ENCODE data around the gene MIOX. TPM values are rescaled to one million over a fixed set of nuclear protein-coding genes. Genes with fewer than 3 reads are reported as not detected.
A peak's percentile ranks its signal among the peaks of the same experiment; 100 is the strongest.
"Not testable (repeated sequence)": the region's sequence is repeated elsewhere in the genome, so short reads cannot be mapped to it uniquely, and the experiment has no call there.

MIOX gene
- total RNA-seq, 1 donor from 2014 or later: 0.99 TPM

DNA sequence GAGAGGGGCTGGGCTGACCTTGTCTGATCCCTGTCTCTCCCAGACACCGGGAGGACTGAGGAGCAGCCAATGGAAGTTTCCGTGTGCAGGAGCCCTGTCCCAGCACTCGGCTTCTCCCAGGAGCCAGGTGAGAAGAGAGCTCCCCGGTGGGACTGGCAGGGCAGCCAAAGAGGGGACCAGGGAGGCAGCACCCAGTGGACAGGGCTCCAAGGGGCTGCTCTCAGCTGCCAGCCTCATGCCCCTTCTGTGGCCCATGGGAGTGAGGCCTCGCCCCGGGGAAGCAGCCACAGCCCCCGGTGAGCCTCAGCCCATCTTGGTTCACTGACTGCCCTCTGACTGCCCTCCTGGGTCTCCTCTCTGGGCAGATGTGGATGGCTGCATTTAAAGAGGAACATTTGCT, 31.9 kb downstream of the MIOX start:
- Mint-ChIP-seq H3K4me3 (ENCODE audit: unreplicated experiment) (no peak overlapping the region), H3K36me3 (ENCODE audit: low read depth) (peaks cover 8% of the 10 kb centered on the region), H3K4me1 (ENCODE audit: low read depth) (peaks cover 8% of the 10 kb centered on the region), H3K27ac (ENCODE audit: unreplicated experiment) (no peak overlapping the region), H3K27me3 (ENCODE audit: low read depth) (no peaks in the 10 kb centered on the region), H3K9me3 (ENCODE audit: low read depth) (no peaks in the 10 kb centered on the region)
- no peak for TF ChIP-seq CTCF (IDR thresholded peaks at IDR 0.05)
- no peak for DNase-seq (ENCODE audit: low spot score)

GRCh38 chr22:50519151-50519550, 32.5 kb downstream of the MIOX start:
- H3K27ac Mint-ChIP-seq (ENCODE audit: unreplicated experiment): no peak overlapping the region
- H3K4me3 Mint-ChIP-seq (ENCODE audit: unreplicated experiment): no peak overlapping the region
- H3K4me1 Mint-ChIP-seq (ENCODE audit: low read depth): peaks cover 12% of the 10 kb centered on the region
- no peak for TF ChIP-seq CTCF (IDR thresholded peaks at IDR 0.05)
- no peaks in the 10 kb centered on the region for H3K9me3 Mint-ChIP-seq (ENCODE audit: low read depth)
- H3K36me3 Mint-ChIP-seq (ENCODE audit: low read depth): peaks cover 8% of the 10 kb centered on the region
- no peak for DNase-seq (ENCODE audit: low spot score)
- no peaks in the 10 kb centered on the region for H3K27me3 Mint-ChIP-seq (ENCODE audit: low read depth)

DNA sequence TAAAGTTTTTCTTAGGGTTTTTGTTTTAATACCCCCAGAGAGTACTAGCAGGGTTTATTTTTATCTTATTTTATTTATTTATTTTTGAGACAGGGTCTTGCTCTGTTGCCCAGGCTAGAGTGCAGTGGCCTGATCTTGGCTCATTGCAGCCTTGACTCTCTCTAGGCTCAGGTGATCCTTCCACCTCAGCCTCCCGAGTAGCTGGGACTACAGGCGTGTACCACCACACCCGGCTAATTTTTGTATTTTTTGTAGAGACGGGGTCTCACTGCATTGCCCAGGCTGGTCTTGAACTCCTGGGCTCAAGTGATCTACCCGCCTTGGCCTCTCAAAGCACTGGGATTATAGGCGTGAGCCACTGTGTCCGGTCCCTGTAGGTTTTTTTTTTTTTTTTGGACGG, 33.5 kb downstream of the MIOX start:
- peaks cover 20% of the 10 kb centered on the region for H3K4me1 Mint-ChIP-seq (ENCODE audit: low read depth)
- DNase-seq (ENCODE audit: low spot score); H3K9me3 Mint-ChIP-seq (ENCODE audit: low read depth); H3K27me3 Mint-ChIP-seq (ENCODE audit: low read depth); H3K4me3 Mint-ChIP-seq (ENCODE audit: unreplicated experiment); H3K27ac Mint-ChIP-seq (ENCODE audit: unreplicated experiment): not testable (repeated sequence)
- peaks cover 11% of the 10 kb centered on the region for H3K36me3 Mint-ChIP-seq (ENCODE audit: low read depth)

GRCh38 chr22:50520826-50521453, 34.3 kb downstream of the MIOX start:
- no peaks in the 10 kb centered on the region for H3K9me3 Mint-ChIP-seq (ENCODE audit: low read depth)
- peaks cover 9% of the 10 kb centered on the region for H3K36me3 Mint-ChIP-seq (ENCODE audit: low read depth)
- no peak for TF ChIP-seq CTCF (IDR thresholded peaks at IDR 0.05)
- no peaks in the 10 kb centered on the region for H3K27me3 Mint-ChIP-seq (ENCODE audit: low read depth)
- peaks cover 20% of the 10 kb centered on the region for H3K4me1 Mint-ChIP-seq (ENCODE audit: low read depth)
- no peak overlapping the region for H3K27ac Mint-ChIP-seq (ENCODE audit: unreplicated experiment)
- no peak overlapping the region for H3K4me3 Mint-ChIP-seq (ENCODE audit: unreplicated experiment)
- no peak for DNase-seq (ENCODE audit: low spot score)

DNA sequence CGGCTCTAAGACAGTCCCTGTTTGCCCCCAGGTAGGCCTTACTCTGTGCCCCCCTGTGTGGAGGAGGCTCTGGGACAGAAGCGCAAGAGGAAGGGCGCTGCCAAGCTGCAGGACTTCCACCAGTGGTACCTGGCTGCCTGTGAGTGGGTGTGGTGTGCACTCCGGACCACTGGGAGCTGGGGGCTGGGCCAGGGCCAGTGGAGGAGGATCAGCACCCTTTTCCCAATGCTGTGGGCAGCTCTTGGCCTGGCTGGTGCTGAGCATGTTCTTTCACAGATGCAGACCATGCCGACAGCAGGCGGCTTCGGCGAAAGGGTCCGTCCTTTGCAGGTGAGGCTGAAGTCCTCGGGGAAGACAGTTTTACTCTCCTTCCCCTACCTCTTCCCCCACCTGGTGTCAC, 35.1 kb downstream of the MIOX start:
- no peak overlapping the region for H3K27ac Mint-ChIP-seq (ENCODE audit: unreplicated experiment)
- H3K9me3 Mint-ChIP-seq (ENCODE audit: low read depth): no peaks in the 10 kb centered on the region
- peaks cover 22% of the 10 kb centered on the region for H3K4me1 Mint-ChIP-seq (ENCODE audit: low read depth)
- peaks cover 9% of the 10 kb centered on the region for H3K36me3 Mint-ChIP-seq (ENCODE audit: low read depth)
- peak; percentile 79 for DNase-seq (ENCODE audit: low spot score)
- no peak for TF ChIP-seq CTCF (IDR thresholded peaks at IDR 0.05)
- H3K4me3 Mint-ChIP-seq (ENCODE audit: unreplicated experiment): no peak overlapping the region
- no peaks in the 10 kb centered on the region for H3K27me3 Mint-ChIP-seq (ENCODE audit: low read depth)

GRCh38 chr22:50522208-50522805, 35.6 kb downstream of the MIOX start:
- TF ChIP-seq CTCF (IDR thresholded peaks at IDR 0.05): no peak
- DNase-seq (ENCODE audit: low spot score): no peak
- no peaks in the 10 kb centered on the region for H3K27me3 Mint-ChIP-seq (ENCODE audit: low read depth)
- no peak overlapping the region for H3K4me3 Mint-ChIP-seq (ENCODE audit: unreplicated experiment)
- H3K36me3 Mint-ChIP-seq (ENCODE audit: low read depth): peaks cover 9% of the 10 kb centered on the region
- H3K4me1 Mint-ChIP-seq (ENCODE audit: low read depth): peaks cover 28% of the 10 kb centered on the region
- H3K9me3 Mint-ChIP-seq (ENCODE audit: low read depth): no peaks in the 10 kb centered on the region
- H3K27ac Mint-ChIP-seq (ENCODE audit: unreplicated experiment): no peak overlapping the region
